GM12891 (cell line): Measurements from ENCODE around the gene ROBO2.

Experiments used
- PAX5 ChIP-seq: IDR thresholded peaks from 2 replicates; pipeline ENCODE4 v1.6.1; 2011; ENCODE audit warnings: low read length, moderate library complexity, mild to moderate bottlenecking; ENCODE audit not compliant: insufficient read depth, severe bottlenecking
- POLR2A ChIP-seq: IDR thresholded peaks from 2 replicates; pipeline ENCODE4 v1.6.1; 2011; ENCODE audit warnings: low read depth, low read length, control low read depth
- POLR2AphosphoS5 ChIP-seq: IDR thresholded peaks from 2 replicates; pipeline ENCODE4 v1.6.1; 2011; ENCODE audit warnings: low read depth, low read length, control low read depth
- SPI1 ChIP-seq: IDR thresholded peaks from 2 replicates; pipeline ENCODE4 v1.6.1; 2011; ENCODE audit warnings: low read depth, low read length, control low read depth
- TAF1 ChIP-seq: IDR thresholded peaks from 2 replicates; pipeline ENCODE4 v1.6.1; 2011; ENCODE audit warnings: low read depth, low read length, control low read depth

DNA sequence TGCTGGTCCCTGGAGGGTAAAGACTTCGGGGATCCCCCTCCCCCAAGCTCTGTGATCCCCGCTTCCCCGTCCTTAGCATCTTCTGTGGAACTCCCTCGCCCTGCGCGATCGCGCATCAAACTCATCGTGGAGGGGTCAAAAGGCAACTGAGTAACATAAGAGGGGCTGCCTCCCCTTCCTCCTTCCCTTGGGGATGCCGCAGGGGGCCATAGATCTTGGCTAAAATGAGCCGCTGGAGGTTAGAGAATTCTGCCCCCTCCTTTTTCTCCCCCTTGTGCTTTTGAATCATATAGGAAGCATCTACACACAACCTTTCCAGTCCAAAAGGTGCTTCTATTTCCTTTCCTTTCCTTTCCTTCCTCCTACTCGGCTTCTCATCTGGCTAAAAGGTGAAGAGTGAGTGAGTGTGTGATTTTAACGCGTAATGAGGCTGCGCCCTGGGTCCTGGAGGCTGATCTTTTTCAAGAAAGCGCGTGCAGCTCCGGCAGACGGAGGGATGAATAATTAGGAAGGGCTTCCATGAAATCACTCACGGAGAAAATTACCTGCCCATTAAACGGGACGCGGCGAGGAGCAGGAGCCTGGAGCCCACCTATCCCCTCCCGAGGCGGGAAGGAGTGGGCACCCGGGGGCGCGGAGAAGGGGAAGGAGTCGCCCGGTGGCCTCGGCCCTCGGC is 831 bp upstream of the ROBO2 start:
- TF ChIP-seq POLR2A (no peak), POLR2AphosphoS5 (no peak), TAF1 (no peak), SPI1 (no peak), PAX5 (no peak)
